Smooth muscle cell (in vitro differentiated cells): ENCODE results near the gene RPS3A. TPM values are rescaled to one million over a fixed set of nuclear protein-coding genes. Genes with fewer than 3 reads are reported as not detected.

ENCODE experiments used
- DNase-seq: peaks from one replicate; lab custom pipeline; 2025; ENCODE audit not compliant: unreplicated experiment; lab: John Stamatoyannopoulos, UW
- H2AFZ ChIP-seq: fragments of 200-600 bp; sonication (generic); 2 replicates; pipeline ENCODE4 v1.6.0; 2016; ENCODE audit warnings: antibody characterized with exemption, low read depth, mild to moderate bottlenecking
- H3F3A ChIP-seq: fragments of 200-600 bp; sonication (generic); 2 replicates; pipeline ENCODE4 v1.6.0; 2017; ENCODE audit warnings: antibody characterized with exemption, low read depth
- H3K27ac ChIP-seq: fragments of 200-600 bp; sonication (generic); 2 replicates; pipeline ENCODE4 v1.5.1; 2016; ENCODE audit warnings: low read depth, mild to moderate bottlenecking
- H3K27me3 ChIP-seq: fragments of 200-600 bp; sonication (generic); 2 replicates; pipeline ENCODE4 v1.6.1; 2016; ENCODE audit warnings: low read depth, mild to moderate bottlenecking
- H3K36me3 ChIP-seq: fragments of 200-600 bp; sonication (generic); 2 replicates; pipeline ENCODE4 v1.5.1; 2016; ENCODE audit warnings: low read depth
- H3K4me1 ChIP-seq: fragments of 200-600 bp; sonication (generic); 2 replicates; pipeline ENCODE4 v1.5.1; 2016; ENCODE audit warnings: low read depth
- H3K4me2 ChIP-seq: fragments of 200-600 bp; sonication (generic); 2 replicates; pipeline ENCODE4 v1.6.0; 2016; ENCODE audit warnings: mild to moderate bottlenecking
- H3K4me3 ChIP-seq: fragments of 200-600 bp; sonication (generic); 2 replicates; pipeline ENCODE4 v1.5.1; 2016; ENCODE audit warnings: mild to moderate bottlenecking
- H3K79me2 ChIP-seq: fragments of 200-600 bp; sonication (generic); 2 replicates; pipeline ENCODE4 v1.6.0; 2016; ENCODE audit warnings: low read depth, mild to moderate bottlenecking
- H3K9ac ChIP-seq: fragments of 200-600 bp; sonication (generic); 2 replicates; pipeline ENCODE4 v1.6.0; 2016; ENCODE audit warnings: low read depth
- H3K9me3 ChIP-seq: fragments of 200-600 bp; sonication (generic); replicated peaks from 2 replicates; pipeline ENCODE4 v1.5.1; 2016; ENCODE audit warnings: low read depth
- H4K20me1 ChIP-seq: fragments of 200-600 bp; sonication (generic); 2 replicates; pipeline ENCODE4 v1.6.0; 2016; ENCODE audit warnings: low read depth
- WGBS: methylation state at CpG from one replicate; pipeline ENCODE4 v1.1.7; 2016; ENCODE audit warnings: low lambda C conversion rate; 5-methylcytosine and 5-hydroxymethylcytosine counted together
- polyA plus RNA-seq: library from polyadenylated mRNA; unstranded; fragments of >200 nt; fragmentation: Nextera tagmentation; extraction: Ambion mirVana; gene quantifications from 2 replicates; pipeline ENCODE4 v1.2.1, GENCODE V29; 2016
- total RNA-seq: library from RNA; depleted of rRNA; stranded (reverse); fragments of >200 nt; gene quantifications from 2 replicates; pipeline ENCODE4 v1.2.3, GENCODE V29; 2014
- TF ChIP-seq, protein P1 (sequence below): fragments of 200-600 bp; sonication (generic); IDR thresholded peaks from 2 replicates; pipeline ENCODE4 v1.5.1; 2017; ENCODE audit warnings: borderline replicate concordance, mild to moderate bottlenecking, antibody characterized with exemption; ENCODE audit not compliant: insufficient read depth, poor library complexity, severe bottlenecking

Gene RPS3A
- total and polyA plus RNA-seq, 2 experiments from 2014 or later: 682 to 3,775 TPM

- Histone ChIP-seq H2AFZ (no peak overlapping the region), H3F3A (no peaks in the 10 kb centered on the region), H3K36me3 (no peaks in the 10 kb centered on the region), H3K4me1 (no peaks in the 10 kb centered on the region), H3K79me2 (no peaks in the 10 kb centered on the region), H3K27me3 (no peaks in the 10 kb centered on the region), H4K20me1 (no peaks in the 10 kb centered on the region), H3K9ac (no peak overlapping the region), H3K4me3 (no peak overlapping the region), H3K9me3 (no peaks in the 10 kb centered on the region), H3K4me2 (no peak overlapping the region), H3K27ac (no peak overlapping the region)
- no peak for DNase-seq
- TF ChIP-seq, protein P1, sequence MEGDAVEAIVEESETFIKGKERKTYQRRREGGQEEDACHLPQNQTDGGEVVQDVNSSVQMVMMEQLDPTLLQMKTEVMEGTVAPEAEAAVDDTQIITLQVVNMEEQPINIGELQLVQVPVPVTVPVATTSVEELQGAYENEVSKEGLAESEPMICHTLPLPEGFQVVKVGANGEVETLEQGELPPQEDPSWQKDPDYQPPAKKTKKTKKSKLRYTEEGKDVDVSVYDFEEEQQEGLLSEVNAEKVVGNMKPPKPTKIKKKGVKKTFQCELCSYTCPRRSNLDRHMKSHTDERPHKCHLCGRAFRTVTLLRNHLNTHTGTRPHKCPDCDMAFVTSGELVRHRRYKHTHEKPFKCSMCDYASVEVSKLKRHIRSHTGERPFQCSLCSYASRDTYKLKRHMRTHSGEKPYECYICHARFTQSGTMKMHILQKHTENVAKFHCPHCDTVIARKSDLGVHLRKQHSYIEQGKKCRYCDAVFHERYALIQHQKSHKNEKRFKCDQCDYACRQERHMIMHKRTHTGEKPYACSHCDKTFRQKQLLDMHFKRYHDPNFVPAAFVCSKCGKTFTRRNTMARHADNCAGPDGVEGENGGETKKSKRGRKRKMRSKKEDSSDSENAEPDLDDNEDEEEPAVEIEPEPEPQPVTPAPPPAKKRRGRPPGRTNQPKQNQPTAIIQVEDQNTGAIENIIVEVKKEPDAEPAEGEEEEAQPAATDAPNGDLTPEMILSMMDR: no peak
- WGBS: 96% methylated on average over 1 of the region's 1 CpG
These were observed 40.4 kb downstream of the RPS3A start for GRCh38 chr4:151139814-151140213.

GRCh38 chr4:151142758-151143157, 43.3 kb downstream of the RPS3A start:
- Histone ChIP-seq H2AFZ (no peak overlapping the region), H3K4me1 (no peaks in the 10 kb centered on the region), H3K4me2 (no peak overlapping the region), H3K27ac (no peak overlapping the region), H3K36me3 (no peaks in the 10 kb centered on the region), H3K79me2 (no peaks in the 10 kb centered on the region), H3K9me3 (no peaks in the 10 kb centered on the region), H3K4me3 (no peak overlapping the region), H3K27me3 (no peaks in the 10 kb centered on the region), H3K9ac (no peak overlapping the region), H4K20me1 (no peaks in the 10 kb centered on the region), H3F3A (no peaks in the 10 kb centered on the region)
- TF ChIP-seq, protein P1: no peak
- DNase-seq: no peak
- 93% methylated on average over 1 of the region's 1 CpG for WGBS

GRCh38 chr4:151143162-151143561, 43.7 kb downstream of the RPS3A start:
- WGBS: 82% methylated on average over 2 of the region's 2 CpGs
- Histone ChIP-seq H3K4me1 (no peaks in the 10 kb centered on the region), H3K9me3 (no peaks in the 10 kb centered on the region), H3K4me2 (no peak overlapping the region), H3K9ac (no peak overlapping the region), H3K79me2 (no peaks in the 10 kb centered on the region), H3F3A (no peaks in the 10 kb centered on the region), H2AFZ (no peak overlapping the region), H3K27me3 (no peaks in the 10 kb centered on the region), H3K4me3 (no peak overlapping the region), H3K36me3 (no peaks in the 10 kb centered on the region), H4K20me1 (no peaks in the 10 kb centered on the region), H3K27ac (no peak overlapping the region)
- DNase-seq: no peak
- TF ChIP-seq, protein P1: no peak

DNA sequence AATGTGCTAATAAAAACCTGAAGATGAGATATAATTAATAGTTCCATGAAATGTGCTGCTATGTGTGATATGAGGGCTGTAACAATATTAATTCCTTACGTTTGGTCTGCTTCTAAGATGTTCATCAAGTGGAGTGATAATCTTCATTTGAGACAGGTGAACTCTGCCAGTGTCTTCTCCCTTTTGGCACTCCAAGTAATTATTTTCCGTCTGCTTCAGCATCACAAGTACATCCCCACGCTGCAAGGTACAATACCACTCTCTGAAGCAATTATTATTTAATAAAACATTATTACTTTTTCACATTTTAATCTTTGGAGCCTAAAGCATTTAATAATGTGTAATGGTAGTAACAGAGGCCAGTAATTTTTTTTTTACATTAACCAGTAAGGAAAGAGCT, 44.4 kb downstream of the RPS3A start:
- Histone ChIP-seq H3K4me1 (no peaks in the 10 kb centered on the region), H3F3A (no peaks in the 10 kb centered on the region), H3K36me3 (no peaks in the 10 kb centered on the region), H4K20me1 (no peaks in the 10 kb centered on the region), H3K79me2 (no peaks in the 10 kb centered on the region), H2AFZ (no peak overlapping the region), H3K27ac (no peak overlapping the region), H3K4me3 (no peak overlapping the region), H3K9me3 (no peaks in the 10 kb centered on the region), H3K27me3 (no peaks in the 10 kb centered on the region), H3K9ac (no peak overlapping the region), H3K4me2 (no peak overlapping the region)
- no peak for DNase-seq
- WGBS: 93% methylated on average over 3 of the region's 3 CpGs
- TF ChIP-seq, protein P1: no peak
